Body of pancreas (tissue), 4 donors: Measurements from ENCODE around the gene TPRX1. TPM values are rescaled to one million over a fixed set of nuclear protein-coding genes. Genes with fewer than 3 reads are reported as not detected.
A peak's percentile ranks its signal among the peaks of the same experiment; 100 is the strongest.

Source experiments
- ATAC-seq: fragments of 150-250 bp; one replicate; pipeline ENCODE4 v1.9.1; 2016
- DNase-seq, 4 donors: peaks; one replicate each; pipeline ENCODE4 v3.0.0-alpha.2; 2019
- H3K27ac ChIP-seq, 4 donors: fragments of 200-600 bp; sonication (generic); 1 replicate in 3 of 4; 2 replicates in 1 of 4; pipeline versions ENCODE4 v1.5.1 to v1.6.1; 2016 to 2019; ENCODE audit warnings: mild to moderate bottlenecking in 1 of 4, mixed read lengths in 1 of 4, moderate library complexity in 1 of 4
- H3K27me3 ChIP-seq, 2 donors: fragments of 200-600 bp; sonication (generic); one replicate each; pipeline ENCODE4 v1.6.0; 2016; ENCODE audit warnings: mild to moderate bottlenecking in 1 of 2
- H3K36me3 ChIP-seq, 2 donors: fragments of 200-600 bp; sonication (generic); replicated peaks in 1 of 2; 2 replicates each; pipeline ENCODE4 v1.5.1; 2016; ENCODE audit warnings: low read depth in 2 of 2; ENCODE audit not compliant: insufficient read depth in 1 of 2
- H3K4me1 ChIP-seq: fragments of 200-600 bp; sonication (generic); one replicate; pipeline ENCODE4 v1.6.0; 2016
- H3K4me3 ChIP-seq, 2 donors: fragments of 200-600 bp; sonication (generic); 1 replicate in 1 of 2; 2 replicates in 1 of 2; pipeline ENCODE4 v1.5.1; 2016 to 2019
- H3K9me3 ChIP-seq, 3 donors: fragments of 200-600 bp; sonication (generic); 1 replicate in 2 of 3; 2 replicates in 1 of 3; pipeline ENCODE4 v1.5.1; 2016
- POLR2A ChIP-seq, 3 donors: fragments of 450-650 bp; IDR thresholded peaks; one replicate each; pipeline ENCODE4 v1.6.1; 2016; ENCODE audit warnings: antibody characterized with exemption in 3 of 3, mild to moderate bottlenecking in 2 of 3
- WGBS, 2 donors: methylation state at CpG; one replicate each; pipeline ENCODE4 v1.1.5; 2017; 5-methylcytosine and 5-hydroxymethylcytosine counted together
- intact Hi-C: fragments of 100-400 bp; cut with DNase I; formaldehyde crosslinking; loops from one replicate; pipeline ENCODE4 v1.15.1; 2023
- total RNA-seq, 2 donors: library from RNA; depleted of rRNA; stranded (reverse); fragments of >200 nt; gene quantifications; one replicate each; pipeline ENCODE4 v1.1.0, GENCODE V29; 2016
- TF ChIP-seq, protein P1 (sequence below), 7 experiments: fragments of 450-650 bp in 4 of 7; fragments of 200-600 bp in 3 of 7; sonication (generic) in 3 of 7; IDR thresholded peaks; one replicate each; pipeline ENCODE4 v1.5.1; 2016 to 2019; ENCODE audit warnings: antibody characterized with exemption in 7 of 7

Gene TPRX1
- total RNA-seq, 2 donors from 2014 or later, result not detected

- Histone ChIP-seq H3K4me1 (peaks cover 11% of the 10 kb centered on the region), H3K9me3 (no peaks in the 10 kb centered on the region), H3K27ac (no peak overlapping the region), H3K36me3 (peaks cover 0 to 3% of the 10 kb centered on the region in 2 donors), H3K27me3 (no peaks in the 10 kb centered on the region), H3K4me3 (no peak overlapping the region)
- intact Hi-C loops, result loop anchor here (5.0 kb wide), 1 partner anchor 34 kb away; no protein-coding TSS in a partner anchor
- no peak for TF ChIP-seq POLR2A (IDR thresholded peaks at IDR 0.05)
- TF ChIP-seq, protein P1, sequence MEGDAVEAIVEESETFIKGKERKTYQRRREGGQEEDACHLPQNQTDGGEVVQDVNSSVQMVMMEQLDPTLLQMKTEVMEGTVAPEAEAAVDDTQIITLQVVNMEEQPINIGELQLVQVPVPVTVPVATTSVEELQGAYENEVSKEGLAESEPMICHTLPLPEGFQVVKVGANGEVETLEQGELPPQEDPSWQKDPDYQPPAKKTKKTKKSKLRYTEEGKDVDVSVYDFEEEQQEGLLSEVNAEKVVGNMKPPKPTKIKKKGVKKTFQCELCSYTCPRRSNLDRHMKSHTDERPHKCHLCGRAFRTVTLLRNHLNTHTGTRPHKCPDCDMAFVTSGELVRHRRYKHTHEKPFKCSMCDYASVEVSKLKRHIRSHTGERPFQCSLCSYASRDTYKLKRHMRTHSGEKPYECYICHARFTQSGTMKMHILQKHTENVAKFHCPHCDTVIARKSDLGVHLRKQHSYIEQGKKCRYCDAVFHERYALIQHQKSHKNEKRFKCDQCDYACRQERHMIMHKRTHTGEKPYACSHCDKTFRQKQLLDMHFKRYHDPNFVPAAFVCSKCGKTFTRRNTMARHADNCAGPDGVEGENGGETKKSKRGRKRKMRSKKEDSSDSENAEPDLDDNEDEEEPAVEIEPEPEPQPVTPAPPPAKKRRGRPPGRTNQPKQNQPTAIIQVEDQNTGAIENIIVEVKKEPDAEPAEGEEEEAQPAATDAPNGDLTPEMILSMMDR (IDR thresholded peaks at IDR 0.05), result no peak
- 94 to 96% methylated on average over 7 of the region's 7 CpGs for WGBS, 2 donors
- ATAC-seq, result no peak
- no peak for DNase-seq
Observed at GRCh38 chr19:47786566-47786965, 17.8 kb downstream of the TPRX1 start.

GRCh38 chr19:47781590-47782262 is 22.6 kb downstream of the TPRX1 start:
- H3K27me3 ChIP-seq, result no peaks in the 10 kb centered on the region
- TF ChIP-seq, protein P1 (IDR thresholded peaks at IDR 0.05), result no peak
- no peak for TF ChIP-seq POLR2A (IDR thresholded peaks at IDR 0.05)
- intact Hi-C loops, result no loop called here
- no peaks in the 10 kb centered on the region for H3K9me3 ChIP-seq
- no peak for ATAC-seq
- 44 to 63% methylated on average over 7 to 9 of the region's 9 CpGs for WGBS, 2 donors
- peak overlapping the region in 1 of 4 donors; percentile 11 for H3K27ac ChIP-seq
- peaks cover 0 to 3% of the 10 kb centered on the region in 2 donors for H3K36me3 ChIP-seq
- peaks cover 49% of the 10 kb centered on the region for H3K4me1 ChIP-seq
- peak in 3 of 4 donors; percentile 51 to 64 (median 64) for DNase-seq
- no peak overlapping the region for H3K4me3 ChIP-seq

- Histone ChIP-seq H3K4me1 (peaks cover 51% of the 10 kb centered on the region), H3K4me3 (no peak overlapping the region), H3K27me3 (no peaks in the 10 kb centered on the region), H3K36me3 (peaks cover 0 to 3% of the 10 kb centered on the region in 2 donors), H3K27ac (peak overlapping the region in 3 of 4 donors; percentile 93 to 96 (median 95)), H3K9me3 (no peaks in the 10 kb centered on the region)
- ATAC-seq (no peak), DNase-seq (no peak)
- WGBS, 2 donors, result 85 to 95% methylated on average over 9 of the region's 9 CpGs
- TF ChIP-seq POLR2A (IDR thresholded peaks at IDR 0.05), result no peak
- TF ChIP-seq, protein P1 (IDR thresholded peaks at IDR 0.05), result no peak
- intact Hi-C loops, result no loop called here
Observed at GRCh38 chr19:47780215-47780551, 24.2 kb downstream of the TPRX1 start.

DNA sequence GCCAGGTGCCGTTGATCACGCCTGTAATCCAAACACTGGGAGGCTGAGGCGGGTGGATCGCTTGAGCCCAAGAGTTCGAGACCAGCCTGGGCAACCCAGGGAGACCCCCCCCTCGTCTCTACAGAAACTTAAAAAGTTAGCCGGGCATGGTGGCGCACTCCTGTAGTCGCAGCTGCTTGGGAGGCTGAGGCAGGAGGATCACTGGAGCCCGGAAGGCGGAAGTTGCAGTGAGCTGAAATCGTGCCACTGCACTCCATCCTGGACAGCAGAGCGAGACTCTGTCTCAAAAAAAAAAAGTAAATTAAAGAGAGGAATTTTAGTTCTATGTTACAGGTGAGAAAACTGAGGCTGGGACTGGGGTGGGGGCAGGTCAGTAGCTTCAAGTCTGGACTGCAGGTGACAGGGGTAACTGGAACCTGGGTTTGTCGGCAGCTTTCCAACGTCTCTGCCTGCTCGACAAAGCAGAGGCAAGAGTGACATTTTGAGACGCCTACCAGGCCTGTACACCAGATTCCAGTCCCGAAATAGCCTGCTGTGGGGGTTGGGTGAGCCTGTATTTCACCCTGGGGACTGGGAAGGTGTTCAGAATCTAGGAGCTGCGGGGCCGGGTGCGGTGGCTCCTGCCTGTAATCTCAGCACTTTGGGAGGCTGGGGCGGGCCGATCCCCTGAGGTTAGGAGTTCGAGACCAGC is 24.7 kb downstream of the TPRX1 start:
- 38 to 40% methylated on average over 21 to 24 of the region's 24 CpGs for WGBS, 2 donors
- DNase-seq (peak; percentile 43 to 68 (median 63)), ATAC-seq (no peak)
- H3K4me3 ChIP-seq, result peak overlapping the region in 1 of 2 donors; percentile 96
- H3K27me3 ChIP-seq, result no peaks in the 10 kb centered on the region
- intact Hi-C loops, result no loop called here
- peak overlapping the region; percentile 92 to 96 (median 94) for H3K27ac ChIP-seq
- H3K36me3 ChIP-seq, result peaks cover 0 to 3% of the 10 kb centered on the region in 2 donors
- H3K4me1 ChIP-seq, result peaks cover 51% of the 10 kb centered on the region
- H3K9me3 ChIP-seq, result no peaks in the 10 kb centered on the region
- TF ChIP-seq, protein P1 (IDR thresholded peaks at IDR 0.05), result no peak
- TF ChIP-seq POLR2A (IDR thresholded peaks at IDR 0.05), result no peak
